Naive thymus-derived CD4-positive, alpha-beta T cell (primary cell): Measurements from ENCODE around the gene C17orf67. TPM values are rescaled to one million over a fixed set of nuclear protein-coding genes. Genes with fewer than 3 reads are reported as not detected.

Experiments
- ATAC-seq: fragments of 150-1000 bp; cut with Tn5 transposase; 2 replicates; pipeline ENCODE4 v1.10.0; 2021; ENCODE audit warnings: mild to moderate bottlenecking, moderate library complexity
- CTCF ChIA-PET: fragments of 350-600 bp; sonication (Branson Sonifier 250); formaldehyde crosslinking; loops from one replicate; lab custom pipeline; 2021; ENCODE audit warnings: antibody characterized with exemption; lab: Charles Lee
- POLR2A ChIA-PET: fragments of 350-600 bp; sonication (Branson Sonifier 250); formaldehyde crosslinking; loops from one replicate; lab custom pipeline; 2021; ENCODE audit warnings: antibody characterized with exemption, inconsistent platforms; lab: Charles Lee
- DNase-seq, 9 donors: peaks; one replicate each; pipeline versions ENCODE4 v3.0.0 to v3.0.0-alpha.2; 2020 to 2022; ENCODE audit warnings: mixed read lengths in 1 of 9
- H3K27ac ChIP-seq: one replicate; pipeline ENCODE4 v1.7.0; 2013; ENCODE audit warnings: mild to moderate bottlenecking, low read depth, low read length, moderate library complexity
- H3K27me3 ChIP-seq, 2 donors: one replicate each; pipeline ENCODE4 v1.7.0; 2013; ENCODE audit warnings: low read length in 2 of 2, mild to moderate bottlenecking in 2 of 2, moderate library complexity in 2 of 2; ENCODE audit not compliant: control insufficient read depth in 2 of 2, insufficient read depth in 2 of 2
- H3K36me3 ChIP-seq, 3 experiments: 1 replicate in 2 of 3; 2 replicates in 1 of 3; pipeline ENCODE4 v1.7.0; 2013; ENCODE audit warnings: low read length in 3 of 3, mild to moderate bottlenecking in 3 of 3, moderate library complexity in 1 of 3; ENCODE audit not compliant: insufficient read depth in 3 of 3, control insufficient read depth in 2 of 3
- H3K4me1 ChIP-seq, 2 donors: one replicate each; pipeline ENCODE4 v1.7.0; 2013; ENCODE audit warnings: low read length in 2 of 2, mild to moderate bottlenecking in 2 of 2, moderate library complexity in 1 of 2; ENCODE audit not compliant: control insufficient read depth in 2 of 2, insufficient read depth in 2 of 2
- H3K4me3 ChIP-seq: 2 replicates; pipeline ENCODE4 v1.7.0; 2013; ENCODE audit warnings: mild to moderate bottlenecking, low read length
- H3K9me3 ChIP-seq, 3 experiments: 1 replicate in 2 of 3; 2 replicates in 1 of 3; pipeline ENCODE4 v1.7.0; 2013; ENCODE audit warnings: low read length in 3 of 3; ENCODE audit not compliant: control insufficient read depth in 2 of 3
- H3K27ac Mint-ChIP-seq, 9 donors: one replicate each; pipeline ENCODE4 v1.8.0; 2020 to 2022; ENCODE audit warnings: mixed read lengths in 9 of 9, mild to moderate bottlenecking in 8 of 9, moderate library complexity in 5 of 9, inconsistent platforms in 2 of 9
- H3K27me3 Mint-ChIP-seq, 5 donors: one replicate each; pipeline ENCODE4 v1.8.0; 2021 to 2022; ENCODE audit warnings: mixed read lengths in 5 of 5, mild to moderate bottlenecking in 1 of 5
- H3K36me3 Mint-ChIP-seq, 5 donors: one replicate each; pipeline ENCODE4 v1.8.0; 2020 to 2022; ENCODE audit warnings: mixed read lengths in 5 of 5, mild to moderate bottlenecking in 3 of 5, inconsistent platforms in 1 of 5
- H3K4me1 Mint-ChIP-seq, 7 donors: one replicate each; pipeline ENCODE4 v1.8.0; 2020 to 2022; ENCODE audit warnings: mixed read lengths in 7 of 7, mild to moderate bottlenecking in 3 of 7, inconsistent platforms in 1 of 7
- H3K4me3 Mint-ChIP-seq, 10 donors: one replicate each; pipeline ENCODE4 v1.8.0; 2020 to 2022; ENCODE audit warnings: mild to moderate bottlenecking in 10 of 10, mixed read lengths in 10 of 10, moderate library complexity in 6 of 10, inconsistent platforms in 2 of 10
- H3K9me3 Mint-ChIP-seq, 11 donors: one replicate each; pipeline ENCODE4 v1.8.0; 2020 to 2022; ENCODE audit warnings: mixed read lengths in 11 of 11, mild to moderate bottlenecking in 4 of 11, inconsistent platforms in 1 of 11, moderate library complexity in 1 of 11
- intact Hi-C, 2 donors: fragments of 100-400 bp; cut with micrococcal nuclease; formaldehyde crosslinking; loops; one replicate each; pipeline ENCODE4 v1.15.1; 2023
- polyA plus RNA-seq, 2 donors: library from polyadenylated mRNA; unstranded; fragments of 300-500 nt; fragmentation: Illumina TruSeq; gene quantifications; one replicate each; pipeline ENCODE4 v1.2.3, GENCODE V29; 2021
- total RNA-seq, 6 experiments: library from RNA in 5 of 6; stranded (reverse) in 5 of 6; gene quantifications; 1 replicate in 5 of 6; 2 replicates in 1 of 6; pipeline ENCODE4 v1.2.3 and lab custom pipeline; 2021 to 2026

The C17orf67 gene
- total and polyA plus RNA-seq, 7 experiments from 2014 or later, result 1.1 to 9.1 (median 3.8) TPM

DNA sequence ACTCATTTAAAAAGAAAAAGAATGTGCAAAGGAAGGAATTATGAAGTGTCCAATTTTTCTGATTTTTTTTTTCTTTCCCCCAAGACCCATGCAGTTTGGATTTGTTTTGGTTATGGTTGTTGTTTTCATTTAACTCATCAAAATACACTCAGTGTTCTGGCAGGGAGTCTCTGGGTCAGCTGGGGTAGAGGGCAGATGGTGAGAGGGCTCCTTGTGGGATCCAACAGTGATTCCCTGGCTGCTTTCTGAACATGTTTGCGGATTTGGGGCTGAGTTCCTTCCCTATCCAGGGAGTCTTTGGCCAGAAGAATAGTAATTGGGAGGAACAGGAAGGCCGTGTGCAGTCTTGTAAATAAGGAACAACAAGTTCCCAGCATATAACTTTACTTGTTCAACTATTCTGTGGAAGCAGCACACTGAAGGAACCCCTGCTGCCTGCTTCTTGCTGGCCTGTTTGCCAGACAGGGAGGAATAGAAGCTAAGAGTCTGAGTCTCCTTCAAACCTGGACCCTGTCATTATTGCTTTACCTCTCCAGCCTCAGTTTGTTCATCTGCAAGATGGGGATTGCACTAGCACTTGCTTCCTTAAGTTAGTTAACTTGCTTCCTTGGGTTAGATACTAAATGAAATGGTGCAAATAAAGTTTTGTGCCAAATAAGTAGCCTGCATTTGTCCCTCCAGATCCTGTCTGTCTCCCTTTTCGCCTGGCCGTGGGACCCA is 32.1 kb downstream of the C17orf67 start:
- Mint-ChIP-seq H3K36me3 (peaks cover 0 to 19% (median 19%) of the 10 kb centered on the region in 5 donors), H3K4me1 (no peaks in the 10 kb centered on the region), H3K4me3 (no peak overlapping the region), H3K27me3 (no peaks in the 10 kb centered on the region), H3K27ac (no peak overlapping the region), H3K9me3 (peaks cover 0 to 2% (median 0%) of the 10 kb centered on the region in 11 donors)
- no peak for DNase-seq
- Histone ChIP-seq H3K4me1 (no peaks in the 10 kb centered on the region), H3K4me3 (no peak overlapping the region), H3K27ac (no peak overlapping the region), H3K9me3 (no peaks in the 10 kb centered on the region), H3K27me3 (no peaks in the 10 kb centered on the region), H3K36me3 (no peaks in the 10 kb centered on the region)
- CTCF ChIA-PET, result no interaction called here
- ATAC-seq, result no peak
- POLR2A ChIA-PET, result no interaction called here
- intact Hi-C loops, result no loop called here

DNA sequence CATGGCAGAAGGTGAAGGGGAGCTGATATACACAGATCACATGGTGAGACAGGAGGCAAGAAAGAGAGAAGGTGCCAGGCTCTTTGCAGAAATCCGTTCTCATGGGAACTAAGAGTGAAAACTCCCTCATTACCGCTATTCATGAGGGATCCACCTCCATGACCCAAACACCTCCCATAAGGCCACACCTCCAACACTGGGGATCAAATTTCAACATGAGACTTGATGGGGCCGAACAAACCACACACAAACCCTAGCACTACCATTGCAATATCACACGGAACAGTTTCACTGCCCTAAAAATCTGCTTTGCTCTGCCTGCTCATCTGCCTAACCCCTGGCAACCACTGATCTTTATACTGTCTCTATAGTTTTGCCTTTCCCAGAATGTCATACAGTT is 34.8 kb downstream of the C17orf67 start:
- Histone ChIP-seq H3K4me3 (no peak overlapping the region), H3K36me3 (peaks cover 0 to 4% (median 0%) of the 10 kb centered on the region in 3 experiments), H3K27ac (no peak overlapping the region), H3K4me1 (no peaks in the 10 kb centered on the region), H3K27me3 (no peaks in the 10 kb centered on the region), H3K9me3 (no peaks in the 10 kb centered on the region)
- Mint-ChIP-seq H3K9me3 (peaks cover 0 to 2% (median 0%) of the 10 kb centered on the region in 11 donors), H3K27me3 (no peaks in the 10 kb centered on the region), H3K27ac (no peak overlapping the region), H3K36me3 (peaks cover 0 to 24% (median 9%) of the 10 kb centered on the region in 5 donors), H3K4me1 (peaks cover 0 to 4% (median 0%) of the 10 kb centered on the region in 7 donors), H3K4me3 (no peak overlapping the region)
- DNase-seq (no peak), ATAC-seq (no peak)
- CTCF ChIA-PET, result interaction anchor here (0.7 kb wide), 1 partner anchor 544 kb away, joined by 3 read pairs; no protein-coding TSS in a partner anchor
- POLR2A ChIA-PET, result no interaction called here
- intact Hi-C loops, result no loop called here

DNA sequence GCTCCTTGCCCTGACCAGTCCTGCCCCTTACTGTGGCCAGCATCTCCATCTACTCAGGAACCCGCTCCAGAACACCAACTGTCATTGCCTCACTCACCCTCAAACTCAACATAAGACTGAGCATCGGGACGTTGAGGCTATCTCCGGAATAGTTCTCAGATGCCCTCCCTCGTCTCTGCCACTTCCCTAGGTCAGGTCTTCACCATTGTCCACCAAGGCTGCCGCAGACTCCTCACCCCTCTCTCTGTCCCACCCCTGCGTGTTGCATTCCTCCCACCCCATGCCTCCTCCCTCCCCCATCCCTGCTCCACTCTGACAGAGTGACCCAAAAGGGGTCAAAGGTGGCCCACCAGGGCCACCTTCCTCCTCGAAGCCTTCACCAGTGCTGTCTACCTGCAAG is 37.2 kb downstream of the C17orf67 start:
- H3K36me3 ChIP-seq, result peaks cover 0 to 4% (median 0%) of the 10 kb centered on the region in 3 experiments
- H3K9me3 ChIP-seq, result no peaks in the 10 kb centered on the region
- intact Hi-C loops, result no loop called here
- H3K4me3 Mint-ChIP-seq, result no peak overlapping the region
- H3K4me1 ChIP-seq, result no peaks in the 10 kb centered on the region
- no peaks in the 10 kb centered on the region for H3K27me3 Mint-ChIP-seq
- H3K4me1 Mint-ChIP-seq, result peaks cover 0 to 7% (median 0%) of the 10 kb centered on the region in 7 donors
- ChIA-PET CTCF (no interaction called here), POLR2A (no interaction called here)
- no peak overlapping the region for H3K27ac ChIP-seq
- DNase-seq (no peak), ATAC-seq (no peak)
- H3K27me3 ChIP-seq, result no peaks in the 10 kb centered on the region
- H3K36me3 Mint-ChIP-seq, result peaks cover 0 to 29% (median 15%) of the 10 kb centered on the region in 5 donors
- H3K9me3 Mint-ChIP-seq, result peaks cover 0 to 8% (median 0%) of the 10 kb centered on the region in 11 donors
- H3K4me3 ChIP-seq, result no peak overlapping the region
- H3K27ac Mint-ChIP-seq, result no peak overlapping the region

DNA sequence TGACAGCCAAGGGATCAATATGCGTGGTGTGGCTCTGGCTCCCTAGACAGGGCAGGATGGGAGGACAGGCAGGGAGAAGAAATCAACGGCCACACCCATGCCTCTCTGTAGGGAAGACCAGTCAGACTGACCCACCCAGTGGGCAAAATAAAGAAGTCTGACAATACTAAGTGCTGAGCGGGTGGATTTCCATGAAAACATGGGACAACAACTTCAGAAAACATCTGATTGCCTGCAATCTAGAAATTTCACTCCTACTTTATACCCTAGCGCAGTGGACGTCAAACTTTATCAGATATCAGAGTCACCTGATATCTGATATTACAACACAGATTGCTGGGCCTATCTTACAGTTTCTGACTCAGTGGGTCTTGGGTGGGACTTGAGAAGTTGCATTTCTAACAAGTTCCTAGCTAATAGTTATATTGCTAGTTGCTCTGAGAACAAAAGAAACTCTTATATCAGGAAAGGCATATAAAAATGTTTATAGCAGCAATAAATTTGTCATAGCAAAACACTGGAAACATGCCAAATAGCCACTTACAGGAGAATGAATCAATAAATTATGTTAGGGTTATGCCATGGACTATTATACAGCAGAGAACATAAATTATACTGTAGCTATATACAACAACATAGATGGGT is 38.4 kb downstream of the C17orf67 start:
- no peak for ATAC-seq
- intact Hi-C loops, result no loop called here
- Histone ChIP-seq H3K27me3 (no peaks in the 10 kb centered on the region), H3K4me3 (no peak overlapping the region), H3K4me1 (no peaks in the 10 kb centered on the region), H3K27ac (no peak overlapping the region), H3K9me3 (no peaks in the 10 kb centered on the region), H3K36me3 (peaks cover 0 to 4% (median 0%) of the 10 kb centered on the region in 3 experiments)
- Mint-ChIP-seq H3K27me3 (no peaks in the 10 kb centered on the region), H3K4me1 (peaks cover 0 to 7% (median 0%) of the 10 kb centered on the region in 7 donors), H3K36me3 (peaks cover 0 to 27% (median 12%) of the 10 kb centered on the region in 5 donors), H3K9me3 (peaks cover 0 to 9% (median 0%) of the 10 kb centered on the region in 11 donors), H3K27ac (no peak overlapping the region), H3K4me3 (no peak overlapping the region)
- ChIA-PET POLR2A (no interaction called here), CTCF (no interaction called here)
- no peak for DNase-seq

DNA sequence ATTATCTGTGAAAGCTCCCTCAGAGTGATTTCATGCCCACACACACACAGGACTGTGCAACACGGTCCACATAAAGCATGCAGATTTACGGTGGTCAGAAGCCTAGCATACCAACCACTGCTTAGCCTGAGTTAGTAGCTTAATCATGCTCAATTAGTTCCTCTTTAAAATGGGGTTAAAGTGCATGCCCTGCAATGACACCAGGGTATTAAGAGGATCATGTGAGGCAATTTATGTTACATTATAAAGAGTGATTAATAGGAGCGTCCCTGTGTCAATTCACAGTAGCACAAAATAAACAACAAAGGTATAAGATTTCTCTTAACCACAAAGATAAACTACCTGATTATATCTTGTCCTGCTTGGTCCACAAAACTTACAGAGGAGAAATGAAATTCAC is 39.8 kb downstream of the C17orf67 start:
- peaks cover 0 to 4% (median 0%) of the 10 kb centered on the region in 3 experiments for H3K36me3 ChIP-seq
- H3K4me3 ChIP-seq, result no peak overlapping the region
- H3K27ac Mint-ChIP-seq, result peak overlapping the region in 2 of 9 donors; percentile 38 to 76
- ATAC-seq (peak; percentile 75), DNase-seq (no peak)
- intact Hi-C loops, result no loop called here
- no peak overlapping the region for H3K4me3 Mint-ChIP-seq
- H3K36me3 Mint-ChIP-seq, result peaks cover 0 to 24% (median 11%) of the 10 kb centered on the region in 5 donors
- H3K27ac ChIP-seq, result no peak overlapping the region
- no peaks in the 10 kb centered on the region for H3K27me3 ChIP-seq
- H3K4me1 ChIP-seq, result no peaks in the 10 kb centered on the region
- ChIA-PET POLR2A (no interaction called here), CTCF (no interaction called here)
- peaks cover 0 to 7% (median 0%) of the 10 kb centered on the region in 7 donors for H3K4me1 Mint-ChIP-seq
- peaks cover 0 to 12% (median 0%) of the 10 kb centered on the region in 11 donors for H3K9me3 Mint-ChIP-seq
- H3K27me3 Mint-ChIP-seq, result no peaks in the 10 kb centered on the region
- H3K9me3 ChIP-seq, result no peaks in the 10 kb centered on the region

DNA sequence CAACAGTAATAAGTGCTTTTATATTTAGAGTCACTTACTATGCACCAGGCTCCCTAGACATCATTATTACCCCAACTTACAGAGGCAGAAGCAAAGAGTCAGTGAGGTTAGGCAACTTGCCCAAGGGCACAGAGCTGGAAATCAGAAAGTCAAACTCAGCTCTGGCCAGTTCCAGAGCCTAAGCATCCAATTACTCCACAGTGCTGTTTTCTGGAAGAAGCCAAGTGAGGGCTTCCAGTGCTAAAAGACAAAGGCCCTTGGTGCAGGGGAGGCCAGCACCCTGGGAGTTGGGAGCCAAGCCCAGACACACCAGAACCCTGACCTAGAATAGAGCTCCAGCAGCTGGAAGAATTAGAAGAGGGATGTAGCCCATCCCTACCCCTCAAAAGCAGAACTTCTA is 40.2 kb downstream of the C17orf67 start:
- Mint-ChIP-seq H3K4me3 (no peak overlapping the region), H3K9me3 (peaks cover 0 to 12% (median 0%) of the 10 kb centered on the region in 11 donors), H3K27me3 (no peaks in the 10 kb centered on the region), H3K27ac (peak overlapping the region in 2 of 9 donors; percentile 38 to 76), H3K36me3 (peaks cover 0 to 23% (median 11%) of the 10 kb centered on the region in 5 donors), H3K4me1 (peaks cover 0 to 7% (median 0%) of the 10 kb centered on the region in 7 donors)
- no peaks in the 10 kb centered on the region for H3K27me3 ChIP-seq
- intact Hi-C loops, result no loop called here
- peaks cover 0 to 4% (median 0%) of the 10 kb centered on the region in 3 experiments for H3K36me3 ChIP-seq
- ATAC-seq, result no peak
- no peak for DNase-seq
- no peak overlapping the region for H3K27ac ChIP-seq
- CTCF ChIA-PET, result no interaction called here
- no peak overlapping the region for H3K4me3 ChIP-seq
- H3K4me1 ChIP-seq, result no peaks in the 10 kb centered on the region
- POLR2A ChIA-PET, result no interaction called here
- H3K9me3 ChIP-seq, result no peaks in the 10 kb centered on the region
